Stimulated activated naive CD8-positive, alpha-beta T cell treated with anti-CD3 and anti-CD28 coated beads, Interleukin-15, Interleukin-2, amounts not matched to agents 100 U/mL and 50 U/mL, for 24 hours (primary cell): ENCODE data around the gene DSG1.
"Not testable (repeated sequence)": the region's sequence is repeated elsewhere in the genome, so short reads cannot be mapped to it uniquely, and the experiment has no call there.

Experiments
- ATAC-seq: fragments of 150-1000 bp; cut with Tn5 transposase; one replicate; pipeline ENCODE4 v1.10.0; 2021
- DNase-seq: peaks from one replicate; pipeline ENCODE4 v3.0.0; 2021

The DSG1 gene

GRCh38 chr18:31317860-31318259 lies at the start of gene DSG1:
TSS of gene DSG1 (plus strand) at chr18:31318160. CDS start at chr18:31318301, 141 bp downstream.
- ATAC-seq (no peak), DNase-seq (no peak)

DNA sequence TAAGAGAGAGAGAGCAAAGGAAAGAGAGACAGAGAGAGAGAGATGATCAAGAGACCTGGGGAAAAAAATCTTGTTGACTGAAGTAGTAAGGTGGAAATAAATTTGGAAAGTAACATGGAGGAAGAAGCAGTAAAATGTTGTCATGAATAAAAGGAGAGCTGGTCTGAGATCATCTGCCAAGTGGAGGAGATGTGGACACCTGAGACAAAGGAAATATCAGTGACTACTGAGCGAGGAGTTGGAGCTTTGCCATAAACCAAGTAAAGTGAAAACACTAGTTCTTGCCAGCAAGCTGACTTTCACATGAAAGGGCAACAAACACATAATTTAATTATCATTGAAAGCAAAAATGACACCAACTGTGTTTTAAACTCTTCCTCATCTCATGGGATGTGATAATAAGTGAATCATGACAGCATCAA lies 49.0 kb upstream of the DSG1 start:
- no peak for ATAC-seq
- no peak for DNase-seq

- no peak for ATAC-seq
- no peak for DNase-seq
Measured at GRCh38 chr18:31269566-31269965, 48.4 kb upstream of the DSG1 start.

GRCh38 chr18:31270578-31270977 lies 47.4 kb upstream of the DSG1 start:
- ATAC-seq = no peak

DNA sequence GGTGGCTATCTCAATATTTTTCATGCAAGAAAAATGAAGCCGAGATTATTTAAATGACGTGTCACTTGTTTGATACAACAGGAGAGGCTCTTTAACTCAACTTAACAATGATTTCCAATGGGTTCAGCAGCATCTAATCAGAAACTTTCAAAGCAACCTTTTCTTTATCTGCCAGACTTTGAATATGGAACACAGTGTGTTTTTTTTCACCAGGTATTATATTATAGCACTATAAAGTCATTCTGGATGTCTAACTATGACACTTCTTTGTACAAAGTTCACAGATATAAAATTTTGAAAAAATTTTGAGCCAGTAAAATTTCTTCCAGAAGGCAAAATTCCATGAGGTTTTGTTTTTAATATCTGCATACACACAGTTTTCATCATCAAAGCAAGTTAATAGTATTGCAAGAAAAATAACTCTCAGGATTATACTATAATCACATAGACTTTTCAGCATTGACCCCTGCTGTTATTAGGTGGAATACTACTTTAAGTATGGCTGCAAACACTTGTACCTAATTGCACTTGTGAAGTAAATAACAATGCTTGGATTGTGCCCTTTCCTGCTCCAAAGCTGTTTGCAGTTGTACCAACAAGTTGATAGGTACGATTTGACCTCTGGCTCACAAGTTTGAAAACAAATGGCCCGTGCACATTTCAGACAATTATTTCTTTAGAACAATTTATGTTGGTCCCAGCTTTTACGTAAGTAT lies 44.0 kb upstream of the DSG1 start:
- ATAC-seq = no peak
- no peak for DNase-seq

More at GRCh38 chr18:31270578-31270977, 47.4 kb upstream of the DSG1 start:
- DNase-seq = no peak

DNA sequence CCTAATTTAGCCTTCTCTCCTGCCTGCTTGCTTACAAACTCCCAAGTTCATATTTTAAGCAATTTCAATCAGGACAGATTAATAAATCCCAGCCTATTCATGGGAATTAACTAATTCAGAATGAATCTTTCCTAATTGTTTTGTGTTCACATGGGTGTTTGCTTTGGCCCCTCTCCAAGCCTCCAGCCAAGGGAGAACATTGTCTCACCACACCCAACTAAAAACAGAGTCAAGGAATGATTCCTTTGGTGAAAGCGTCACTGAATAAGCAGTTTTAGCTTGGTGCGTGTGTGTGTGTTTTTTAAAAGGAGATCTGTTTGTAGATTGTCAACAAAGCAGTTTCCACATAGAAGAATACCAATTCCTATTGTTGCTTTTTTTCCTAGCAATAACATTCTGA lies 43.0 kb upstream of the DSG1 start:
- DNase-seq = no peak
- ATAC-seq = no peak

- no peak for ATAC-seq
Measured at GRCh38 chr18:31275722-31276463, 42.1 kb upstream of the DSG1 start.

GRCh38 chr18:31278609-31279071 lies 39.3 kb upstream of the DSG1 start:
- ATAC-seq = no peak

More at GRCh38 chr18:31275722-31276463, 42.1 kb upstream of the DSG1 start:
- no peak for DNase-seq

GRCh38 chr18:31280502-31280901 lies 37.5 kb upstream of the DSG1 start:
- ATAC-seq = no peak

More at GRCh38 chr18:31278609-31279071, 39.3 kb upstream of the DSG1 start:
- no peak for DNase-seq

GRCh38 chr18:31281437-31281836 lies 36.5 kb upstream of the DSG1 start:
- DNase-seq (no peak), ATAC-seq (no peak)

More at GRCh38 chr18:31280502-31280901, 37.5 kb upstream of the DSG1 start:
- no peak for DNase-seq

GRCh38 chr18:31289446-31289845 lies 28.5 kb upstream of the DSG1 start:
- not testable (repeated sequence) for ATAC-seq

GRCh38 chr18:31291688-31292087 lies 26.3 kb upstream of the DSG1 start:
- no peak for DNase-seq
- no peak for ATAC-seq

More at GRCh38 chr18:31289446-31289845, 28.5 kb upstream of the DSG1 start:
- DNase-seq = not testable (repeated sequence)

DNA sequence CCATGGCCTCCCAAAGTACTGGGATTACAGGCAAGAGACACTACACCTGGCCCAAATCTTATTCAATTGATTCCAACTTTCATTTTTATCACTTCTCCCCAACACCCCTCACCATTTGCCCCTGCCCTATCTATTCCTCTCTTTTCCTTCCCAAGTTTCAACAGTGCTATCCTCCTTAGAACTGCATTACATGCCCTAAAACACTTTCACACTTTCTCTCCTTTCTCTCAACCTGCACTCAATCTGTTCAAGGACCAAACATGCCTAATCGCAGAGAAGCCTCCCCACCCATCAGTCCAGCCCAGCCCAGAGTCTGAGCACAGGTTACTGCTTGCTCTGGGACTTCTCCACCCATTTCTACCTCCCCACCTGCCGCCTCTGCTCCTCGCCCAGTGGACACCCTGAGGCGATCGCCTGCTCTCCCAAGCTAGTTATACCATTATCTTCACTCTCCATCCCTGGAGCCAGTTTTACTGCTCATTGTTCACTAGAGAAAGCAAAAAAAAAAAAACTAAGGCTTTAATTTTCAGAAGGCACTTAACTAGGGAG lies 23.7 kb upstream of the DSG1 start:
- ATAC-seq = no peak

GRCh38 chr18:31297248-31297647 lies 20.7 kb upstream of the DSG1 start:
- DNase-seq (no peak), ATAC-seq (no peak)

More for the DNA sequence above, 23.7 kb upstream of the DSG1 start:
- no peak for DNase-seq

DNA sequence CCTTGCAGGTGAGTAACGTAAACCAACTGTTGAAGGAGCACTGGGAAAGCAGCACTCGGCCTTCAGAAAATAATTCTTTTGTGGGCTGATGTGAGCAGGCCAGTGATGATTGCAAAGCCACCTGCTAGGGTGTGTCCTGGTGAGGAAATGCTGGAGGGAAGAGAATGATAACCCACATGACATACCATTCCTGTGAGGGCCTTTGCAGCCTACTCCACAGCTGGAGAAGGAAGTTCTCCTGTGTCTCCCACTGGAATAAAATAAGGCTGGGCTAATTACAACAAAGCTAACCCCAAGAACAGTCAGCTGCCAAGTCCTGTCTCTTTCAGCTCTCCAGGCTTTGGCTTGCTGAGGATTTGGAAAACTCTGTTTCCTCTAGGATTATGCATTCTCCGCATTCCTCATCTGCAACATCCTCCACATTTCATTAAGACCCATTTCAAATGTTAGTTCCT lies 16.7 kb upstream of the DSG1 start:
- ATAC-seq (no peak), DNase-seq (no peak)

- DNase-seq (no peak), ATAC-seq (no peak)
Measured at GRCh38 chr18:31302991-31303390, 15.0 kb upstream of the DSG1 start.

GRCh38 chr18:31303771-31304170 lies 14.2 kb upstream of the DSG1 start:
- DNase-seq (no peak), ATAC-seq (no peak)

DNA sequence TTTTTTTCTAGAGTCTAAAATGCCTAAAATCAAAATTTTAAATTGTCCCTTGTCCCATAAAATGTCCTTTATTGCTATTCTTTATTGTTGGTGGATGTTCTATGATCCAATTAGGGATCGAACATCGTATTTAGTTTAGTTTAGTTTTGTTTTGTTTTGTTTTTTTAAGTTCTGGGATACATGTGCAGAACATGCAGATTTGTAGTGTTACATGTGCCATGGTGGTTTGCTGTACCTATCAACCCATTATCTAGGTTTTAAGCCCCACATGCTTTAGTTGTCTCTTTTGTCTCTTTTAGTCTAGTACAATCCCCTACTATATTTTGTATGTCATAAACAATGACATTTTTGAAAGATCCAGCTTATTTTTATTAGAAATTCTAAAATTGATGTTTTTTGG lies 8.8 kb upstream of the DSG1 start:
- DNase-seq (no peak), ATAC-seq (no peak)

GRCh38 chr18:31316974-31317373 lies 986 bp upstream of the DSG1 start:
- no peak for DNase-seq
- ATAC-seq = no peak

DNA sequence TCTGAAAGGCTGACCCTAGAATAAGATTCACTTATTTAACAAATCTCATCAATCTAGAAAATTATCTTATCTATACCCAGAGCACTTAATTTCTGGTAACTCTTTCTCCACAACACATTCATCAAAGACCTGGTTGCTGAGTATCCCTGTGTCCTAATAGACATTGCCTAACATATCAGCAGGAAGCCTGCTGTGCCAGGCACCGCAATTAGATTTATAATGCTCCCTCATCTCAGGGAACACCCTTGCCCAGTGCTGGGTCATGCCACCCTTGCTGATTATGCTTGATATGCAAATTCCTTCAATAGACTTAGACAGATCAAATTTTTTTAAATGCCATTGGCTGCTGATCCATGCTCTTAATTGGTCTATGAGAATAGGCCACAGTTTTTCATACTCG lies 3.8 kb downstream of the DSG1 start:
- ATAC-seq (no peak), DNase-seq (no peak)

DNA sequence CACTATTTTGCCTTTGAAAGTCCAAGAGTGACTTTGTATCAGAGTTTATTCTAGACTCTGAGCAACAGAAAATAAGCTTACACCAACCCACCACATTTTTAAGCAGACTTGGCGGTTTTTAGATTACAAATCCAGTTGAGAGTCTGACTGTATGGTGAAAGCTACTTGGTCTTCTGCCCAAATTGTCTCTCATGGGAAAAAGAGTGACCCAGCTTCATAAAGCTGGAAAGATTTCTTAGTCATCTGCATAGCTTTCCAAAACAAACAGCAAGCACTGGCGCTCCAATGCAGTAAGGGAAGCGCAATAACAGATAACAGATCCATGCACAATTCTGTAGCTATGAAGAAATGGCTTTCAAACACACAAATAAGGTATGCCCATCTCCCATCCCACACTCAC lies 7.1 kb downstream of the DSG1 start:
- ATAC-seq = no peak
- DNase-seq = no peak

DNA sequence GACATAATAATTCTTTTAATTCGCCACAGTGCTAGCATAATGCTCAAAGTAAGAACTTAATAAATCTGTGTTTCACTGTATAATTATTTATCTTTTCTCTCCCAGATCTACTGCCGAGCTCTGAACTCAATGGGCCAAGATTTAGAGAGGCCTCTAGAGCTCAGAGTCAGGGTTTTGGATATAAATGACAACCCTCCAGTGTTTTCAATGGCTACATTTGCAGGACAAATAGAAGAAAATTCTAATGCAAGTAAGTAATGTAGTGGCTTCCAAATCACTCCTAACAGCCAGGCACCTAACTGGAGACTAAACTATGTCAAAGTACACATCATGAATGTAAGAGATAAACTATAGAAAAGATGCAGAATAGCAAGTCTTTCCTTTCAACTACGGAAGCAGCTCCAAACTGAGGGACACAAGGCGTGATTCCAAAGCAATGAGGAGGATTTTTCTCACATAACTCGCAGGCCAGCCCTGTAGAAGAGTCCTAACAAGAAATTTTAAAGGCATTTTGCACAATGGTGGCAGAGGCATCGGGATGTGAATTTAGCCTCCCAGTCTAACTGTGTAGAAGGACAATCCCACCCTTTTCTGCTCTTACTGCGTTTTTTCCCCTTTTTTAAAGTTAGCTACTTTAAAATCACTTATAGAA lies 12.0 kb downstream of the DSG1 start:
- ATAC-seq = no peak

More for the DNA sequence above, 12.0 kb downstream of the DSG1 start:
- no peak for DNase-seq
